Ovary (tissue), 3 donors: ENCODE results near the gene PLK5.

Experiments
- CTCF ChIP-seq, 3 donors: fragments of 450-650 bp in 2 of 3; fragments of 200-600 bp in 1 of 3; IDR thresholded peaks; one replicate each; pipeline versions ENCODE4 v1.5.1 to v1.8.0; 2016 to 2022; ENCODE audit warnings: antibody characterized with exemption in 3 of 3, mild to moderate bottlenecking in 1 of 3
- POLR2A ChIP-seq: fragments of 450-650 bp; IDR thresholded peaks from one replicate; pipeline ENCODE4 v1.6.1; 2017; ENCODE audit warnings: antibody characterized with exemption, mild to moderate bottlenecking, moderate library complexity
- donor health status: DM: no; HTN: no; CAD: no.

DNA sequence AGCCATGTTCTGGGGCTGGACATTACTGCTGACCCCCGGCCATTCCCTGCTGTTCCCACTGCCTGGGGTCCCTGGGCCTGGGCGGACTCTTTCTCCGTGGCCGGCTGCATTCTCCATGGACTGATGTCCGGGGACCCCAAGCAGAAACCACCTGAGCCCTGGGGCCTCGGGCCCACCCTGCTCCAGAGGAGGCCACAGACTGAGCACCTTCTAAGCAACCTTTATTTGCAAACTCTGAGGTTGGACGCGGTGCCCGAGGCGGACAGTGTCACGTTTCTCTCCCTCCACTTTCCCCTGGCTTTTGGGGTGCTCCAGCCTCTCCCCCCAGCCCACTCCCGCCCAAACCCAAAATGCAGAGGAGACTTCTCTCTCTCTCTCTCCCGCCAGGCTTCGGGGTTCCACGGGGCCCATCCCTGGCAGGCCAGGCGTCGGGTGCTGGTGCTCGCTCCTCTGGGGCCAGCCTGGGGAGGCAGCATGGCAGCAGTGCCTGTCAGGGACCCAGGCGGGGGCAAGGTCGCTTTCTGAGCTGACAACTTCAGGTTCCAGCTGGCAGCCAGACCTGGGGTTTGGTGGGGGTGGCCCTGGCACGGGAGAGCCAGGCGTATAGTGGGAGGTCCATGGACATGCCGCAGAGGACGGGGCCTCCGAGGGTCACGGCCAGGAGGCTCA lies 42.5 kb upstream of the PLK5 start:
- TF ChIP-seq CTCF (IDR thresholded peaks at IDR 0.05) (no peak), POLR2A (no peak)
